HepG2 (cell line): ENCODE data around the gene MUTYH. TPM values are rescaled to one million over a fixed set of nuclear protein-coding genes. Genes with fewer than 3 reads are reported as not detected.

Experiments
- ARNTL ChIP-seq: sonication (generic); formaldehyde crosslinking; IDR thresholded peaks from 2 replicates; pipeline ENCODE4 v1.4.0; 2020; ENCODE audit warnings: mild to moderate bottlenecking, missing genetic modification reagents
- FOSL1 ChIP-seq: sonication (generic); formaldehyde crosslinking; IDR thresholded peaks from 2 replicates; pipeline ENCODE4 v1.9.0; 2021; ENCODE audit warnings: missing genetic modification reagents, borderline replicate concordance
- HIC2 ChIP-seq: sonication (generic); formaldehyde crosslinking; IDR thresholded peaks from 2 replicates; pipeline ENCODE4 v1.9.0; 2022; ENCODE audit warnings: low read depth, missing genetic modification reagents
- PAX8 ChIP-seq: sonication (generic); formaldehyde crosslinking; IDR thresholded peaks from 2 replicates; pipeline ENCODE4 v1.8.0; 2022; ENCODE audit warnings: mild to moderate bottlenecking, missing genetic modification reagents, borderline replicate concordance
- PITX1 ChIP-seq: sonication (generic); formaldehyde crosslinking; IDR thresholded peaks from 2 replicates; pipeline ENCODE4 v1.5.1; 2020; ENCODE audit warnings: mild to moderate bottlenecking, missing genetic modification reagents
- ZNF251 ChIP-seq: sonication (generic); formaldehyde crosslinking; IDR thresholded peaks from 2 replicates; pipeline ENCODE4 v1.9.0; 2021; ENCODE audit warnings: mild to moderate bottlenecking, missing genetic modification reagents
- ZNF318 ChIP-seq: sonication (generic); formaldehyde crosslinking; IDR thresholded peaks from 2 replicates; pipeline ENCODE4 v1.4.0; 2020; ENCODE audit warnings: mild to moderate bottlenecking, missing genetic modification reagents
- ZNF615 ChIP-seq: sonication (generic); formaldehyde crosslinking; IDR thresholded peaks from 2 replicates; pipeline ENCODE4 v1.5.0; 2020; ENCODE audit warnings: mild to moderate bottlenecking, missing genetic modification reagents, borderline replicate concordance
- ZNF879 ChIP-seq: sonication (generic); formaldehyde crosslinking; IDR thresholded peaks from 2 replicates; pipeline ENCODE4 v1.8.1; 2023; ENCODE audit warnings: missing genetic modification reagents
- polyA plus RNA-seq, 8 experiments: library from polyadenylated mRNA; depleted of rRNA in 3 of 8; stranded (reverse) in 7 of 8; unstranded in 1 of 8; fragments of >200 nt; fragmentation: Illumina TruSeq in 4 of 8; extraction: Trizol in 4 of 8; gene quantifications; 2 replicates each; pipeline versions ENCODE4 v1.2.1 to v1.2.3, GENCODE V29; 2011 to 2016; ENCODE audit warnings: low read depth in 4 of 8, missing spikeins in 1 of 8, mixed read lengths in 1 of 8; ENCODE audit not compliant: insufficient read depth in 1 of 8
- total RNA-seq, 5 experiments: library from RNA; depleted of rRNA; stranded (reverse); fragments of >200 nt; fragmentation: Illumina TruSeq; extraction: Trizol; gene quantifications; 2 replicates each; pipeline ENCODE4 v1.2.3, GENCODE V29; 2016; ENCODE audit warnings: low read depth in 1 of 5
- TF ChIP-seq, protein P1 (sequence below): sonication (generic); formaldehyde crosslinking; IDR thresholded peaks from 2 replicates; pipeline ENCODE4 v1.4.0; 2020; ENCODE audit warnings: missing genetic modification reagents, borderline replicate concordance
- TF ChIP-seq, protein P2 (sequence below): sonication (generic); formaldehyde crosslinking; conservative IDR thresholded peaks from 2 replicates; pipeline ENCODE4 v1.5.0; 2020; ENCODE audit warnings: missing genetic modification reagents
- TF ChIP-seq, protein P3 (sequence below): sonication (generic); formaldehyde crosslinking; IDR thresholded peaks from 2 replicates; pipeline ENCODE4 v1.5.0; 2020; ENCODE audit warnings: missing genetic modification reagents

The MUTYH gene
- total and polyA plus RNA-seq, 2 of the 13 experiments (the other 11 are each of a cell fraction or from before 2014, with no cell fraction given), result 16.3 to 17.1 TPM

DNA sequence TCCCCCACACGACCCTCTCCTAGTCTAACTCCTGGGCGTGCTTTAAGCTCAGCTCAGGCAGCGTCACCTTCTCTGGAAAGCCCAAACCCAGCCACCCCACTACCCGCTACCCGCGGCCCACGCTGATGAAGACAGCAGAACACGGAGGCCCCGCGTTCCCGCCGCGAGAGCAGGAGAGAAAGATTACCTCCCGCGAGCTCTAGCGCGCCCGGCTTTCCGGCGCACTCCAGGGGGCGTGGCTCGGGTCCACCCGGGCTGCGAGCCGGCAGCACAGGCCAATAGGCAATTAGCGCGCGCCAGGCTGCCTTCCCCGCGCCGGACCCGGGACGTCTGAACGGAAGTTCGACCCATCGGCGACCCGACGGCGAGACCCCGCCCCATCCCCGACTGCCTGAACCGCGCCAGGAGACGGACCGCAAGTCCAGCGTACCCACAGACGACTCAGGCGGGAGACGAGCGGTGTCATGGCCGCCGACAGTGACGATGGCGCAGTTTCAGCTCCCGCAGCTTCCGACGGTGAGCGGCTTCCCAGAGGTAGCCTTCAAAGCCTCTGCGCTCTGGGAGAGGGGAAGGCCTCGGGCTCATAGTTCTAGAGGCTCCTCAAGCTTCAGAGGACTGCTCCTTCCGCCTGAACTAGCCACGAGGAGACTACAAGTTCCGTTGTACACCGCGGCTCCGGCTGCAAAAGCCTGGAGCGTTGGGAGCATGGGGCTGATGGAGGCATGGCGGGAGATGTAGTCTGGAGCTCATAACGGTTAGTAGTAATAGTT is at the start of gene MUTYH, which contains the start of gene TOE1 (continued):
- TF ChIP-seq ZNF318 (CRISPR knock-in tag) (no peak), ARNTL (peak; percentile 18; the same call in 1 of the 2 replicates), HIC2 (no peak), FOSL1 (CRISPR knock-in tag) (no peak), ZNF615 (CRISPR knock-in tag) (no peak), PAX8 (CRISPR knock-in tag) (peak; percentile 43; the same call in 1 of the 2 replicates), ZNF251 (CRISPR knock-in tag) (no peak), ZNF879 (CRISPR knock-in tag) (no peak), PITX1 (CRISPR knock-in tag) (peak; percentile 79; the same call in 1 of the 2 replicates)
- TF ChIP-seq, protein P1, sequence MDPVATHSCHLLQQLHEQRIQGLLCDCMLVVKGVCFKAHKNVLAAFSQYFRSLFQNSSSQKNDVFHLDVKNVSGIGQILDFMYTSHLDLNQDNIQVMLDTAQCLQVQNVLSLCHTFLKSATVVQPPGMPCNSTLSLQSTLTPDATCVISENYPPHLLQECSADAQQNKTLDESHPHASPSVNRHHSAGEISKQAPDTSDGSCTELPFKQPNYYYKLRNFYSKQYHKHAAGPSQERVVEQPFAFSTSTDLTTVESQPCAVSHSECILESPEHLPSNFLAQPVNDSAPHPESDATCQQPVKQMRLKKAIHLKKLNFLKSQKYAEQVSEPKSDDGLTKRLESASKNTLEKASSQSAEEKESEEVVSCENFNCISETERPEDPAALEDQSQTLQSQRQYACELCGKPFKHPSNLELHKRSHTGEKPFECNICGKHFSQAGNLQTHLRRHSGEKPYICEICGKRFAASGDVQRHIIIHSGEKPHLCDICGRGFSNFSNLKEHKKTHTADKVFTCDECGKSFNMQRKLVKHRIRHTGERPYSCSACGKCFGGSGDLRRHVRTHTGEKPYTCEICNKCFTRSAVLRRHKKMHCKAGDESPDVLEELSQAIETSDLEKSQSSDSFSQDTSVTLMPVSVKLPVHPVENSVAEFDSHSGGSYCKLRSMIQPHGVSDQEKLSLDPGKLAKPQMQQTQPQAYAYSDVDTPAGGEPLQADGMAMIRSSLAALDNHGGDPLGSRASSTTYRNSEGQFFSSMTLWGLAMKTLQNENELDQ (CRISPR knock-in tag), result no peak
- TF ChIP-seq, protein P2, sequence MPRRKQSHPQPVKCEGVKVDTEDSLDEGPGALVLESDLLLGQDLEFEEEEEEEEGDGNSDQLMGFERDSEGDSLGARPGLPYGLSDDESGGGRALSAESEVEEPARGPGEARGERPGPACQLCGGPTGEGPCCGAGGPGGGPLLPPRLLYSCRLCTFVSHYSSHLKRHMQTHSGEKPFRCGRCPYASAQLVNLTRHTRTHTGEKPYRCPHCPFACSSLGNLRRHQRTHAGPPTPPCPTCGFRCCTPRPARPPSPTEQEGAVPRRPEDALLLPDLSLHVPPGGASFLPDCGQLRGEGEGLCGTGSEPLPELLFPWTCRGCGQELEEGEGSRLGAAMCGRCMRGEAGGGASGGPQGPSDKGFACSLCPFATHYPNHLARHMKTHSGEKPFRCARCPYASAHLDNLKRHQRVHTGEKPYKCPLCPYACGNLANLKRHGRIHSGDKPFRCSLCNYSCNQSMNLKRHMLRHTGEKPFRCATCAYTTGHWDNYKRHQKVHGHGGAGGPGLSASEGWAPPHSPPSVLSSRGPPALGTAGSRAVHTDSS (CRISPR knock-in tag), result no peak
- TF ChIP-seq, protein P3, sequence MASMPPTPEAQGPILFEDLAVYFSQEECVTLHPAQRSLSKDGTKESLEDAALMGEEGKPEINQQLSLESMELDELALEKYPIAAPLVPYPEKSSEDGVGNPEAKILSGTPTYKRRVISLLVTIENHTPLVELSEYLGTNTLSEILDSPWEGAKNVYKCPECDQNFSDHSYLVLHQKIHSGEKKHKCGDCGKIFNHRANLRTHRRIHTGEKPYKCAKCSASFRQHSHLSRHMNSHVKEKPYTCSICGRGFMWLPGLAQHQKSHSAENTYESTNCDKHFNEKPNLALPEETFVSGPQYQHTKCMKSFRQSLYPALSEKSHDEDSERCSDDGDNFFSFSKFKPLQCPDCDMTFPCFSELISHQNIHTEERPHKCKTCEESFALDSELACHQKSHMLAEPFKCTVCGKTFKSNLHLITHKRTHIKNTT (CRISPR knock-in tag), result no peak
